Spleen (tissue), 11 donors: ENCODE results near the gene GAS5. TPM values are rescaled to one million over a fixed set of nuclear protein-coding genes. Genes with fewer than 3 reads are reported as not detected.

Experiments
- DNase-seq: peaks from one replicate; pipeline ENCODE4 v3.0.0-alpha.2; 2020
- H3K27ac ChIP-seq, 8 donors: fragments of 200-600 bp; sonication (generic) in 7 of 8; 1 replicate in 4 of 8; 2 replicates in 4 of 8; pipeline versions ENCODE4 v1.5.0 to v1.8.0; 2016 to 2021; ENCODE audit warnings: inconsistent platforms in 4 of 8, mild to moderate bottlenecking in 4 of 8, moderate library complexity in 1 of 8
- H3K27me3 ChIP-seq, 7 donors: fragments of 200-600 bp; sonication (generic) in 6 of 7; replicated peaks in 1 of 7; 1 replicate in 4 of 7; 2 replicates in 3 of 7; pipeline versions ENCODE4 v1.5.0 to v1.8.0; 2016 to 2021; ENCODE audit warnings: inconsistent platforms in 3 of 7, mild to moderate bottlenecking in 1 of 7
- H3K36me3 ChIP-seq, 6 donors: fragments of 200-600 bp; sonication (generic) in 5 of 6; 1 replicate in 4 of 6; 2 replicates in 2 of 6; pipeline versions ENCODE4 v1.5.0 to v1.8.0; 2016 to 2021; ENCODE audit warnings: inconsistent platforms in 2 of 6
- H3K4me1 ChIP-seq, 6 donors: fragments of 200-600 bp; sonication (generic) in 5 of 6; 1 replicate in 3 of 6; 2 replicates in 3 of 6; pipeline versions ENCODE4 v1.5.0 to v1.8.0; 2016 to 2021; ENCODE audit warnings: inconsistent platforms in 3 of 6
- H3K4me3 ChIP-seq, 8 donors: fragments of 200-600 bp; sonication (generic) in 7 of 8; 1 replicate in 4 of 8; 2 replicates in 4 of 8; pipeline versions ENCODE4 v1.5.0 to v1.8.0; 2016 to 2021; ENCODE audit warnings: inconsistent platforms in 4 of 8, mild to moderate bottlenecking in 4 of 8, moderate library complexity in 2 of 8
- H3K9me3 ChIP-seq, 8 donors: fragments of 200-600 bp; sonication (generic) in 7 of 8; 1 replicate in 4 of 8; 2 replicates in 4 of 8; pipeline versions ENCODE4 v1.5.0 to v1.8.0; 2016 to 2021; ENCODE audit warnings: inconsistent platforms in 4 of 8
- CTCF ChIP-seq, 11 experiments: fragments of 200-600 bp in 7 of 11; fragments of 450-650 bp in 4 of 11; sonication (generic) in 4 of 11; IDR thresholded peaks in 8 of 11; conservative IDR thresholded peaks in 3 of 11; 1 replicate in 7 of 11; 2 replicates in 4 of 11; pipeline versions ENCODE4 v1.4.0 to v1.8.0; 2016 to 2021; ENCODE audit warnings: antibody characterized with exemption in 11 of 11, inconsistent platforms in 4 of 11, mild to moderate bottlenecking in 1 of 11
- POLR2A ChIP-seq, 3 donors: fragments of 450-650 bp; IDR thresholded peaks; one replicate each; pipeline ENCODE4 v1.5.1; 2017; ENCODE audit warnings: antibody characterized with exemption in 3 of 3, mild to moderate bottlenecking in 1 of 3
- POLR2AphosphoS5 ChIP-seq, 3 donors: sonication (generic); formaldehyde crosslinking; IDR thresholded peaks; one replicate each; pipeline ENCODE4 v1.5.1; 2017; ENCODE audit warnings: antibody characterized with exemption in 3 of 3
- WGBS, 5 donors: extraction: QIAGEN DNeasy Blood & Tissue Kit in 3 of 5; methylation state at CpG; one replicate each; pipeline versions ENCODE4 v1.1.5 to v1.1.7; 2013 to 2018; 5-methylcytosine and 5-hydroxymethylcytosine counted together
- intact Hi-C: fragments of 100-400 bp; cut with DNase I; formaldehyde crosslinking; loops from one replicate; pipeline ENCODE4 v1.15.0; 2023; ENCODE audit warnings: low total_unique reads
- polyA plus RNA-seq, 3 donors: library from polyadenylated mRNA; stranded (reverse); fragments of 200-250 nt; gene quantifications; one replicate each; pipeline ENCODE4 v1.2.1, GENCODE V29; 2013
- total RNA-seq, 7 donors: library from RNA; depleted of rRNA in 3 of 7; stranded (reverse); fragments of >200 nt in 3 of 7; fragmentation: NEBNext Ultra II Directional in 4 of 7; extraction: Animal tissue kit (Norgen Biotek cat#: 25700) in 4 of 7; gene quantifications; one replicate each; pipeline versions ENCODE4 v1.1.0 to v1.2.1, GENCODE V29; 2016 to 2021
- donor health status: healthy with polysubstance abuse.
- donor health status: DM: no; HTN: no; CAD: no; lungs with moderate emphysema.
- donor health status: DM: no; HTN: no; CAD: no.
- donor health status: Bipolar disorder and iron deficiency.
- donor health status: healthy.
- donor health status: DM: no; HTN: no; CAD: no.
- donor health status: DM: yes; HTN: yes; CAD: no.

Gene GAS5
- total and polyA plus RNA-seq, 10 donors: 287 to 1,371 (median 350) TPM

- intact Hi-C loops: loop anchor here (10.0 kb wide), 1 partner anchor 68 kb away; no protein-coding TSS in a partner anchor
- peaks cover 49 to 87% (median 68%) of the 10 kb centered on the region in 6 donors for H3K4me1 ChIP-seq
- TF ChIP-seq POLR2AphosphoS5 (IDR thresholded peaks at IDR 0.05) (no peak), POLR2A (IDR thresholded peaks at IDR 0.05) (no peak)
- H3K4me3 ChIP-seq: peak overlapping the region; percentile 75 to 95 (median 84)
- H3K27me3 ChIP-seq: no peaks in the 10 kb centered on the region
- H3K36me3 ChIP-seq: peaks cover 0 to 59% (median 42%) of the 10 kb centered on the region in 6 donors
- WGBS, 5 donors: 2 to 3% (median 3%) methylated on average over 32 of the region's 32 CpGs
- peak overlapping the region; percentile 97 to 99 (median 98) for H3K27ac ChIP-seq
- DNase-seq: peak; percentile 85
- H3K9me3 ChIP-seq: no peaks in the 10 kb centered on the region
Observed at GRCh38 chr1:173867141-173867752, 542 bp downstream of the GAS5 start.

GRCh38 chr1:173866413-173867115, 1.2 kb downstream of the GAS5 start:
- no peaks in the 10 kb centered on the region for H3K9me3 ChIP-seq
- 10 to 24% (median 11%) methylated on average over 2 of the region's 2 CpGs for WGBS, 5 donors
- peak overlapping the region; percentile 75 to 95 (median 84) for H3K4me3 ChIP-seq
- no peaks in the 10 kb centered on the region for H3K27me3 ChIP-seq
- peaks cover 43 to 80% (median 63%) of the 10 kb centered on the region in 6 donors for H3K4me1 ChIP-seq
- intact Hi-C loops: loop anchor here (10.0 kb wide), 1 partner anchor 68 kb away; no protein-coding TSS in a partner anchor
- H3K27ac ChIP-seq: peak overlapping the region; percentile 97 to 99 (median 98)
- H3K36me3 ChIP-seq: peaks cover 0 to 66% (median 42%) of the 10 kb centered on the region in 6 donors
- TF ChIP-seq CTCF (IDR thresholded peaks at IDR 0.05 in 8 of 11, conservative IDR thresholded peaks at IDR 0.05 in 3 of 11): no peak
- no peak for TF ChIP-seq POLR2AphosphoS5 (IDR thresholded peaks at IDR 0.05)
- TF ChIP-seq POLR2A (IDR thresholded peaks at IDR 0.05): no peak
- no peak for DNase-seq

GRCh38 chr1:173865468-173866164, 2.2 kb downstream of the GAS5 start:
- intact Hi-C loops: loop anchor here (10.0 kb wide), 1 partner anchor 69 kb away; no protein-coding TSS in a partner anchor
- Histone ChIP-seq H3K4me3 (peak overlapping the region in 7 of 8 donors; percentile 75 to 95 (median 82)), H3K9me3 (no peaks in the 10 kb centered on the region), H3K27me3 (no peaks in the 10 kb centered on the region), H3K27ac (peak overlapping the region in 4 of 8 donors; percentile 98 to 99 (median 98)), H3K36me3 (peaks cover 0 to 68% (median 41%) of the 10 kb centered on the region in 6 donors), H3K4me1 (peaks cover 34 to 71% (median 54%) of the 10 kb centered on the region in 6 donors)
- no peak for DNase-seq
- TF ChIP-seq POLR2AphosphoS5 (IDR thresholded peaks at IDR 0.05) (no peak), CTCF (IDR thresholded peaks at IDR 0.05 in 8 of 11, conservative IDR thresholded peaks at IDR 0.05 in 3 of 11) (no peak), POLR2A (IDR thresholded peaks at IDR 0.05) (no peak)
- WGBS, 5 donors: 28 to 46% (median 44%) methylated on average over 4 of the region's 4 CpGs

GRCh38 chr1:173864179-173864867, 3.5 kb downstream of the GAS5 start:
- TF ChIP-seq CTCF (IDR thresholded peaks at IDR 0.05 in 8 of 11, conservative IDR thresholded peaks at IDR 0.05 in 3 of 11) (no peak), POLR2A (IDR thresholded peaks at IDR 0.05) (no peak), POLR2AphosphoS5 (IDR thresholded peaks at IDR 0.05) (no peak)
- Histone ChIP-seq H3K36me3 (peaks cover 0 to 75% (median 44%) of the 10 kb centered on the region in 6 donors), H3K4me1 (peaks cover 28 to 58% (median 41%) of the 10 kb centered on the region in 6 donors), H3K9me3 (no peaks in the 10 kb centered on the region), H3K27me3 (no peaks in the 10 kb centered on the region), H3K27ac (peak overlapping the region in 3 of 8 donors; percentile 11 to 99 (median 98)), H3K4me3 (peak overlapping the region in 1 of 8 donors; percentile 91)
- DNase-seq: no peak
- 78 to 88% (median 81%) methylated on average over 5 of the region's 5 CpGs for WGBS, 5 donors
- intact Hi-C loops: loop anchor here (10.0 kb wide), 1 partner anchor 70 kb away; no protein-coding TSS in a partner anchor
